Thymus (tissue), 14 donors: ENCODE data around the gene HBG2. TPM values are rescaled to one million over a fixed set of nuclear protein-coding genes. Genes with fewer than 3 reads are reported as not detected.
"Not testable (repeated sequence)": the region's sequence is repeated elsewhere in the genome, so short reads cannot be mapped to it uniquely, and the experiment has no call there.

Experiments used
- DNase-seq, 9 donors: peaks; one replicate each; pipeline ENCODE4 v3.0.0-alpha.2; 2013; ENCODE audit warnings: low spot score in 9 of 9, low read depth in 6 of 9, missing footprints in 1 of 9
- H3K27ac ChIP-seq, 2 donors: one replicate each; pipeline ENCODE4 v1.5.1; 2013; ENCODE audit warnings: control low read depth in 1 of 2, low read depth in 1 of 2, low read length in 1 of 2, mild to moderate bottlenecking in 1 of 2, moderate library complexity in 1 of 2
- H3K27me3 ChIP-seq, 2 donors: one replicate each; pipeline ENCODE4 v1.5.1; 2013; ENCODE audit warnings: low read length in 1 of 2; ENCODE audit not compliant: control insufficient read depth in 2 of 2, insufficient read depth in 1 of 2
- H3K36me3 ChIP-seq, 2 donors: one replicate each; pipeline ENCODE4 v1.5.1; 2013; ENCODE audit warnings: low read length in 1 of 2, mild to moderate bottlenecking in 1 of 2, moderate library complexity in 1 of 2; ENCODE audit not compliant: control insufficient read depth in 2 of 2, insufficient read depth in 2 of 2
- H3K4me1 ChIP-seq, 2 donors: one replicate each; pipeline ENCODE4 v1.5.1; 2013; ENCODE audit warnings: low read length in 2 of 2; ENCODE audit not compliant: control insufficient read depth in 2 of 2, insufficient read depth in 2 of 2
- H3K4me3 ChIP-seq, 2 donors: one replicate each; pipeline ENCODE4 v1.5.1; 2013; ENCODE audit warnings: low read length in 2 of 2, control low read depth in 1 of 2, mild to moderate bottlenecking in 1 of 2
- H3K9me3 ChIP-seq, 2 donors: one replicate each; pipeline ENCODE4 v1.5.1; 2013; ENCODE audit warnings: low read length in 1 of 2, mild to moderate bottlenecking in 1 of 2; ENCODE audit not compliant: control insufficient read depth in 2 of 2, insufficient read depth in 1 of 2
- WGBS: extraction: QIAGEN DNeasy Blood & Tissue Kit; methylation state at CpG from one replicate; pipeline ENCODE4 v1.1.7; 2013; 5-methylcytosine and 5-hydroxymethylcytosine counted together
- long read RNA-seq, 10 donors: transcript quantifications; one replicate each; lab custom pipeline, GENCODE V29; 2026
- polyA plus RNA-seq: library from polyadenylated mRNA; stranded (reverse); fragments of 200-250 nt; gene quantifications from one replicate; pipeline ENCODE4 v1.2.3, GENCODE V29; 2013
- total RNA-seq: library from RNA; stranded (reverse); fragments of 120-200 nt; gene quantifications from one replicate; pipeline ENCODE4 v1.2.4, GENCODE V29; 2013
- donor health status: healthy.

The HBG2 gene
- 5,270 TPM for total RNA-seq
- 1.0 TPM for polyA plus RNA-seq
- long read RNA-seq, donor 1, transcript HBG2-201 (3 exons, 614 nt) = major isoform, 226 of 364 reads
- long read RNA-seq, donor 1, partial matches to known transcripts = 137 of 364 reads
- long read RNA-seq, donor 1, other reads (novel, unspliced or antisense) = 0 of 364 reads
- long read RNA-seq, donor 2 = 0 reads
- long read RNA-seq, donor 3, transcript HBG2-201 (3 exons, 614 nt) = major isoform, 4,040 of 7,956 reads
- long read RNA-seq, donor 3, transcript HBG2-203 (3 exons, 307 nt) = minor isoform, 13 of 7,956 reads
- long read RNA-seq, donor 3, partial matches to known transcripts = 3,903 of 7,956 reads
- long read RNA-seq, donor 3, other reads (novel, unspliced or antisense) = 0 of 7,956 reads
- long read RNA-seq, donor 4, transcript HBG2-201 (3 exons, 614 nt) = major isoform, 979 of 1,890 reads
- long read RNA-seq, donor 4, partial matches to known transcripts = 909 of 1,890 reads
- long read RNA-seq, donor 4, other reads (novel, unspliced or antisense) = 0 of 1,890 reads
- long read RNA-seq, donor 5, transcript HBG2-203 (3 exons, 307 nt) = minor isoform, 12 of 6,663 reads
- long read RNA-seq, donor 5, transcript HBG2-201 (3 exons, 614 nt) = major isoform, 3,728 of 6,663 reads
- long read RNA-seq, donor 5, partial matches to known transcripts = 2,923 of 6,663 reads
- long read RNA-seq, donor 5, other reads (novel, unspliced or antisense) = 0 of 6,663 reads
- long read RNA-seq, donor 6, transcript HBG2-201 (3 exons, 614 nt) = major isoform, 1,326 of 2,231 reads
- long read RNA-seq, donor 6, partial matches to known transcripts = 905 of 2,231 reads
- long read RNA-seq, donor 6, other reads (novel, unspliced or antisense) = 0 of 2,231 reads
- long read RNA-seq, donor 7, transcript HBG2-201 (3 exons, 614 nt) = major isoform, 1,916 of 3,130 reads
- long read RNA-seq, donor 7, partial matches to known transcripts = 1,210 of 3,130 reads
- long read RNA-seq, donor 7, other reads (novel, unspliced or antisense) = 0 of 3,130 reads
- long read RNA-seq, donor 8, transcript HBG2-201 (3 exons, 614 nt) = major isoform, 1,551 of 2,303 reads
- long read RNA-seq, donor 8, partial matches to known transcripts = 750 of 2,303 reads
- long read RNA-seq, donor 8, other reads (novel, unspliced or antisense) = 0 of 2,303 reads
- long read RNA-seq, donor 9, transcript HBG2-201 (3 exons, 614 nt) = major isoform, 994 of 1,547 reads
- long read RNA-seq, donor 9, partial matches to known transcripts = 551 of 1,547 reads
- long read RNA-seq, donor 9, other reads (novel, unspliced or antisense) = 0 of 1,547 reads
- long read RNA-seq, donor 10, transcript HBG2-201 (3 exons, 614 nt) = major isoform, 1,440 of 2,144 reads
- long read RNA-seq, donor 10, partial matches to known transcripts = 703 of 2,144 reads
- long read RNA-seq, donor 10, other reads (novel, unspliced or antisense) = 0 of 2,144 reads

- not testable (repeated sequence) for H3K9me3 ChIP-seq, H3K27me3 ChIP-seq, H3K4me3 ChIP-seq, H3K27ac ChIP-seq, H3K36me3 ChIP-seq, DNase-seq, H3K4me1 ChIP-seq
- 93% methylated on average over 4 of the region's 9 CpGs for WGBS
These were observed at the start of gene HBG2 for GRCh38 chr11:5254646-5255413. TSS of gene HBG2 (minus strand) at chr11:5254781. CDS start at chr11:5254728, 53 bp downstream.

- DNase-seq = no peak
- WGBS = 52% methylated on average over 1 of the region's 1 CpG
- no peaks in the 10 kb centered on the region for H3K36me3 ChIP-seq
- no peak overlapping the region for H3K4me3 ChIP-seq
- no peaks in the 10 kb centered on the region for H3K9me3 ChIP-seq
- H3K27me3 ChIP-seq = no peaks in the 10 kb centered on the region
- no peak overlapping the region for H3K27ac ChIP-seq
- H3K4me1 ChIP-seq = no peaks in the 10 kb centered on the region
These were observed 49.5 kb upstream of the HBG2 start for GRCh38 chr11:5304046-5304445.

GRCh38 chr11:5303626-5304025 is 49.0 kb upstream of the HBG2 start:
- H3K27me3 ChIP-seq = no peaks in the 10 kb centered on the region
- WGBS = 89% methylated on average over 5 of the region's 5 CpGs
- H3K27ac ChIP-seq = no peak overlapping the region
- H3K4me3 ChIP-seq = no peak overlapping the region
- no peak for DNase-seq
- H3K4me1 ChIP-seq = no peaks in the 10 kb centered on the region
- H3K9me3 ChIP-seq = no peaks in the 10 kb centered on the region
- H3K36me3 ChIP-seq = no peaks in the 10 kb centered on the region

GRCh38 chr11:5301846-5302245 is 47.3 kb upstream of the HBG2 start, which contains the start of gene OR51B4:
TSS of gene OR51B4 (minus strand) at chr11:5301946. CDS start at chr11:5301946, 0 bp downstream.
- H3K27ac ChIP-seq = no peak within 1 kb of the TSS
- no peaks in the 10 kb centered on the region for H3K9me3 ChIP-seq
- H3K4me1 ChIP-seq = no peaks in the 10 kb centered on the region
- H3K36me3 ChIP-seq = no peaks in the 10 kb centered on the region
- DNase-seq = no peak
- WGBS = 97% methylated on average over 2 of the region's 2 CpGs
- H3K27me3 ChIP-seq = no peaks in the 10 kb centered on the region
- no peak within 1 kb of the TSS for H3K4me3 ChIP-seq

- no peak for DNase-seq
- no peaks in the 10 kb centered on the region for H3K9me3 ChIP-seq
- no peaks in the 10 kb centered on the region for H3K27me3 ChIP-seq
- no peak overlapping the region for H3K4me3 ChIP-seq
- H3K36me3 ChIP-seq = no peaks in the 10 kb centered on the region
- no peak overlapping the region for H3K27ac ChIP-seq
- no peaks in the 10 kb centered on the region for H3K4me1 ChIP-seq
- WGBS = 89% methylated on average over 3 of the region's 3 CpGs
These were observed 45.7 kb upstream of the HBG2 start for GRCh38 chr11:5300251-5300650.

GRCh38 chr11:5298451-5298850 is 43.9 kb upstream of the HBG2 start:
- WGBS = 93% methylated on average over 1 of the region's 1 CpG
- DNase-seq = no peak

GRCh38 chr11:5297721-5298323 is 43.2 kb upstream of the HBG2 start:
- H3K4me3 ChIP-seq = no peak overlapping the region

More at GRCh38 chr11:5298451-5298850, 43.9 kb upstream of the HBG2 start:
- Histone ChIP-seq H3K36me3 (no peaks in the 10 kb centered on the region), H3K4me3 (no peak overlapping the region), H3K27ac (no peak overlapping the region), H3K4me1 (no peaks in the 10 kb centered on the region), H3K9me3 (no peaks in the 10 kb centered on the region), H3K27me3 (no peaks in the 10 kb centered on the region)

More at GRCh38 chr11:5297721-5298323, 43.2 kb upstream of the HBG2 start:
- no peaks in the 10 kb centered on the region for H3K4me1 ChIP-seq
- no peak for DNase-seq
- WGBS = 91% methylated on average over 4 of the region's 4 CpGs
- H3K36me3 ChIP-seq = no peaks in the 10 kb centered on the region
- H3K27me3 ChIP-seq = no peaks in the 10 kb centered on the region
- H3K27ac ChIP-seq = no peak overlapping the region
- no peaks in the 10 kb centered on the region for H3K9me3 ChIP-seq
